GM12891 (cell line): ENCODE data around the gene SMURF2.
"Not testable (repeated sequence)": the region's sequence is repeated elsewhere in the genome, so short reads cannot be mapped to it uniquely, and the experiment has no call there.

ENCODE experiments used
- DNase-seq: peaks from one replicate; pipeline ENCODE4 v3.0.0; 2011; ENCODE audit warnings: low spot score; ENCODE audit not compliant: insufficient read length
- FAIRE-seq: peaks from 2 replicates; lab custom pipeline; 2011; peaks lifted over from hg19 to GRCh38; lab: Jason Lieb, UNC
- PAX5 ChIP-seq: IDR thresholded peaks from 2 replicates; pipeline ENCODE4 v1.6.1; 2011; ENCODE audit warnings: low read length, moderate library complexity, mild to moderate bottlenecking; ENCODE audit not compliant: insufficient read depth, severe bottlenecking
- POLR2A ChIP-seq: IDR thresholded peaks from 2 replicates; pipeline ENCODE4 v1.6.1; 2011; ENCODE audit warnings: low read depth, low read length, control low read depth
- POLR2AphosphoS5 ChIP-seq: IDR thresholded peaks from 2 replicates; pipeline ENCODE4 v1.6.1; 2011; ENCODE audit warnings: low read depth, low read length, control low read depth
- POU2F2 ChIP-seq: IDR thresholded peaks from 2 replicates; pipeline ENCODE4 v1.6.1; 2011; ENCODE audit warnings: low read depth, mild to moderate bottlenecking, control low read depth, low read length, moderate library complexity
- SPI1 ChIP-seq: IDR thresholded peaks from 2 replicates; pipeline ENCODE4 v1.6.1; 2011; ENCODE audit warnings: low read depth, low read length, control low read depth
- TAF1 ChIP-seq: IDR thresholded peaks from 2 replicates; pipeline ENCODE4 v1.6.1; 2011; ENCODE audit warnings: low read depth, low read length, control low read depth

SMURF2 gene

DNA sequence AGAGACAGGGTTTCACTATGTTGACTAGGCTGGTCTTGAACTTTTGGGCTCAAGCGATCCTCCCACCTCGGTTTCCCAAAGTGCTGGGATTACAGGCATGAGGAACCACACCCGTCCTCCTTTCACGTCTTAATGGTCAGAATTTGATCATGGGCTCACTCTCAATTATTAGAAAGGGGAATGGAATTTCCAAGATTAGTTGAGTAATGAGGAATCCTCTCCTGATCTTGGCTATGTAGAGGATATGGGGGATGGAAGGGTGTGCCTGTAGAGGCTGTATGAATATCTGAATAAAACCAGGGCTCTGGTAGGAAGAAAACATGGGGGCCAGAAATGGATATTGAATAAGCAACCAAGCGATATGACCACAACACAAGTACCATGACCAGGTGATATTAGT, 25.9 kb upstream of the SMURF2 start:
- no peak for FAIRE-seq
- DNase-seq, result no peak
- no peak for TF ChIP-seq POLR2AphosphoS5
- TF ChIP-seq POU2F2, result no peak
- TF ChIP-seq POLR2A, result no peak
- no peak for TF ChIP-seq PAX5
- TF ChIP-seq SPI1, result no peak
- no peak for TF ChIP-seq TAF1

DNA sequence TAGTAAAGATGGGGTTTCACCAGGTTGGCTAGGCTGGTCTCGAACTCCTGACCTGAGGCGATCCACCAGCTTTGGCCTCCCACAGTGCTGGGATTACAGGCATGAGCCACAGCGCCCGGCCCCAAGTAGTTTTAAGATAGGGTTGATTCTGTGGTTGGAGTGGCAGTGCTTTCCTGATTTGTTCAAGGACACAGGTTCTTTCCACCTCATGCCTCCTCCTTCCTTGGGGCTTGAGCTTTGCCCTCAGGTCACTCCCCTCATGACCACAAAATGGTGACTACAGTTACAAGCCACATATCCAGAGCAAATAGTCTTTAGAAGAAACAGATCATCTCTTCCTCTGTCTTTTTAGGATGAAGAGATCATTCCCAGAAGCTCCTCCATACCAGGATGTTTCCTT, 25.3 kb upstream of the SMURF2 start:
- TF ChIP-seq SPI1 (no peak), PAX5 (no peak), POLR2A (no peak), TAF1 (no peak), POU2F2 (no peak), POLR2AphosphoS5 (no peak)
- FAIRE-seq (no peak), DNase-seq (no peak)

DNA sequence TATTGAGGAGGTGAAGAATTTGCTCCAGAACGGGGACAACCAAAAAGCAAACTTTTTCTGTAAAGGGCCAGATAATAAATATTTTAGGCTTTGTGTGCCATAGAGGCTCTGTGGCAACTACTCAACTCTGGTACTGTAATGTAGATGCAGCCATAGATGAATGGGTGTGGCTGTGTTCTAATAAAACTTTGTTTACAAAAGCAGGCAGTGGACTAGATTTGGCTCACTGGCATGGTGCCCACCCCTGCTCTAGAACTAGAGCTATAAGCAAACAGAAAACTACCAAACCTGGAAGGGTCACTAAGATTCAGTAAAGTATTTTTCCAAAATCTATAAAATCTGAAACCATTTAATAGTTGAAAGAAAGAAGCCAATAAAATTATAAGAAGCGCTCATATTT, 24.6 kb upstream of the SMURF2 start:
- FAIRE-seq, result no peak
- no peak for DNase-seq
- TF ChIP-seq PAX5 (no peak), SPI1 (no peak), POLR2AphosphoS5 (no peak), POU2F2 (no peak), POLR2A (no peak), TAF1 (no peak)

DNA sequence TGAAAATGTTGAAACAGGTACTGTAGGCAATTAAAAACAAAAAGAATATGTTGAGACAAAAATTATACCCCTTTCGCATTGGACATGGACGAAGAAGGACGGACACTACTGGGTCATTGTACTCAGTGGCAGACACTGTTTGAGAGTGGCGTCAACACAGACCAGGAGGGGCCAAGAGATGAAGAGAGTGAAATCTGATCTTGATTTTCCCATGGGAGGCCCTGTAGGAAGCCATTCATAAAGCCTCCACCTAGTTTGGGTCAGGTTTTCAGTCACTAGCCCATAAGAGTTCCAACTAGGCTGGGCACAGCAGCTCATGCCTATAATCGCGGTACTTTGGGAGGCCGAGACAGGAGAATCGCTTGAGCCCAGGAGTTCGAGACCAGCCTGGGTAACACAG, 23.6 kb upstream of the SMURF2 start:
- DNase-seq (no peak), FAIRE-seq (no peak)
- TF ChIP-seq SPI1 (no peak), PAX5 (no peak), POLR2AphosphoS5 (no peak), TAF1 (no peak), POLR2A (no peak), POU2F2 (no peak)

DNA sequence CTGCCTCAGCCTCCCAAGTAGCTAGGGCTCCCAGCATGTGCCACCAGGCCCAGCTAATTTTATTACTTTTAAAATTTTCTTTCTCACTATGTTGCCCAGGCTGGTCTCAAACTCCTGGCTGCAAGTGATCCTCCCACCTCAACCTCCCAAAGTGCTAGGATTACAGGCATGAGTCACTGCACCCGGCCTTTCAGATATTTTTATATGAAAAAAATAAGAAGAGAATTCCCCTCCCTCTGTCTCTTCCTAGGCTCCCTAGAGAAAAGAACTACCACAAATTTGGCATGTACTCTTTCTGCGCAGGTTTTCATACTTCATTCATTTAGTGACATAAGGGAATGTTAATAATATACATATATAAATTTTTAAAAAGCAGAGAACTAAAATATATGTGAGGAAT, 21.7 kb upstream of the SMURF2 start:
- DNase-seq (no peak), FAIRE-seq (no peak)
- TF ChIP-seq SPI1, result no peak
- TF ChIP-seq TAF1, result no peak
- TF ChIP-seq POLR2AphosphoS5, result no peak
- no peak for TF ChIP-seq POLR2A
- no peak for TF ChIP-seq POU2F2
- no peak for TF ChIP-seq PAX5

DNA sequence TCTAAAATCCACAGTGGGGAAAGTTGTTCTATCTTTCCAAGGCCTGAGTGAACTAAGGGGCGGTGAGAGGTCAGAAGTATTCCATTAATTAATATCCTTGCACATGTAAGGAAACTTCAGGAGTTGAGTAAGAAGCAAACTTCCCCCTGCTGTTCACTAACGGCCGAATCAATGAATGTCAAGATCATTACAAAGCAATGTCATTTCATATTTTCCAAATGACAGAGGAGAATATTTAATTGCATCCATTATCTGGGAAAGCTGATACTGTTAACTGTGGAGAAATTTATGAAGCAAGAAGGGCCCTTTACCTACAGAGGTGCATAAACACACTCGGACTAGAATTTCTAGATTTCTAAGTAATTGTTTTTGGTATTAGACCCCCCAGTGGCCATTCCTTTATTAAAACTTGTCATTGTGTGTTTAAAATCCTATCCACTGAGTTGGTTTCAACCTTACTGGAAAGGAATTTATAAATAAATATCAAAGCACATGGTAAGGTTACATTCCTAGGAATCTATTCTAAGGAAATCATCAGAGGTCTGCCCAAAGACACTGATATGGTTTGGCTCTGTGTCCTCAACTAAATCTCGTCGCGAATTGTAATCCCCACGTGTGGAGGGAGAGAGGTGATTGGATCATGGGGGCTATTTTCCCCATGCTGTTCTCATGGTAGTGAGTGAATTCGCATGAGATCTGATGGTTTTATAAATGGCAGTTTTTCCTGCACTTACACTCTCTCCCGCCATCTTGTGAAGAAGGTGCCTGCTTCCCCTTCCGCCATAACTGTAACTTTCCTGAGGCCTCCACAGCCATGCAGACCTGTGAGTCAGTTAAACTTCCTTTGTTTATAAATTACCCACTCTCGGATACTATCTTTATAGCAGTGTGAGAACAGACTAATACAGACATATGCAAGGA, 20.4 kb upstream of the SMURF2 start:
- TF ChIP-seq TAF1, result no peak
- no peak for TF ChIP-seq POLR2AphosphoS5
- TF ChIP-seq SPI1, result no peak
- TF ChIP-seq POU2F2, result no peak
- no peak for TF ChIP-seq PAX5
- no peak for TF ChIP-seq POLR2A
- DNase-seq (no peak), FAIRE-seq (no peak)

DNA sequence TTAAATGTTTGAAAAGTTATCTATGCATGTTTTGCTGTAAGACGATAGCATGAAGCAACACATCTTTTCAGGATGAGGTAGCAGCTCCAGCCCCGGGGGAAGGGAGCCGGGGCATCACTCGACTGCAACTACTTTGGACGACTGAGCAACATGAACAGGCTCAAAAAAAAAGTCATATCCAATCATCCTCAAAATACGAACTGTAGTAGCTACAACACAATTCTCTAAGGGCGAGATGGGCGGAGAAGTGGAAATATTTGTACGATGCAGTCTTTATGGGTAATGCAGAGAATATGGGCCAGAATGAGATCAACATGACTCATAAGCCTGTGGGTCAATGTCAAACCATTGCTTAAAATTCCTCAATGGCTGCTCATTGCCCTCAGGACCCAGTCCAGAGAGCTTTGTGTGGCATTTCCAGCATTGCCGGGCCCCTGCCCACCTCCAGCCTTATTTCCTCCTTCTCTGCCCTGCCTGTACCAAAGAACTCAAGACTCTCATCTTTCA, 17.7 kb upstream of the SMURF2 start:
- DNase-seq, result no peak
- TF ChIP-seq SPI1 (no peak), TAF1 (no peak), POU2F2 (no peak), POLR2A (no peak), POLR2AphosphoS5 (no peak), PAX5 (no peak)
- FAIRE-seq, result no peak

DNA sequence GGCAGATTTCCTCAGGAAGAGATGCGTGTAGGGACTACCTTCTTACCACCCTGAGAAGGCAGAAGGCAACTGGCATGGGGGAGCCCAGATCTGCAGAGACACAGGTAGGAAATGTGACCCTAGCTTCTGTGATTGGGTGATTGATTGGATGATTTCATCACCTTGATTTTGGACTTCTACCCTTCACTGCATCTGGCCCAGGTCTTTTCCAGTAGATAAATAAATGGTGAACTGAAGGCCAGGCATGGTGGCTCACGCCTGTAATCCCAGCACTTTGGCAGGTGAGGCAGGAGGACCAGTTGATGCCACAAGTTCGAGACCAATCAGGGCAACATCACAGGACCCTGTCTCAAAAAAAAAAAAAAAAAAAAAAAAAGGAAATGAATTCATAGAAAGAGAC, 14.7 kb upstream of the SMURF2 start:
- TF ChIP-seq PAX5, result no peak
- TF ChIP-seq POLR2AphosphoS5, result no peak
- no peak for TF ChIP-seq TAF1
- no peak for TF ChIP-seq POLR2A
- TF ChIP-seq POU2F2, result no peak
- no peak for TF ChIP-seq SPI1
- FAIRE-seq (no peak), DNase-seq (no peak)

DNA sequence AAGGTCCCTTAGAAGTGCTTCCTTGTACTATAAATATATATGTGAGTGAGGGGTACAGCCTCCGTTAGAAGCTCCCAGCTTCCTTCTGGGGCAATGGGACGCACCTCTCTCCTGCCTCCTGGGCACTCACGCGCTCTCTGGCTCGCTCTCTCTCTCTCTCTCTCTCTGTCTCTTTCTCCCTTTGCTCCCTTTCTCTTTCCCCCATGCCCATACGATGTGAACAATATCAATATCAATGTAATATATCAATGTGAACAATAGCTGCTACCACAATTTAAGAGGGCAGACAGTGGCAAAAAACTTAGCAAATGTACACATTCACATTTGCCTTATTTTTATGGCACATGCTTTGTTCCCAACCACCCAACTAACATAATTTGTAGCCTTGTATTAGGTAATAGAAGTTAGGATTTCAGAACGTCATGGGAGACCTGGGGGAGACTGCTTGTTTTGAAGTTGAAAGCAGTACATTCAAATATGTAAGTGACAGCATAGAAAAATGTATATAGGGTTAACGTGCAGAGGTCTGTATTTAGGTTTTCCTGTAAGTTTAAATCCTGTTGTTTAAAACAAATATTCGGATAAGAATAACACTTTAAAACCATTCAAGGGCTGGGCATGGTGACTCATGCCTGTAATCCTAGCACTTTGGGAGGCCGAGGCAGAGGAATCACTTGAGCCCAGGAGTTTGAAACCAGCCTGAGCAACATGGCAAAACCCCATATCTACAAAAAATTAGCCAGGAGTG, 8.9 kb upstream of the SMURF2 start:
- not testable (repeated sequence) for FAIRE-seq, DNase-seq

DNA sequence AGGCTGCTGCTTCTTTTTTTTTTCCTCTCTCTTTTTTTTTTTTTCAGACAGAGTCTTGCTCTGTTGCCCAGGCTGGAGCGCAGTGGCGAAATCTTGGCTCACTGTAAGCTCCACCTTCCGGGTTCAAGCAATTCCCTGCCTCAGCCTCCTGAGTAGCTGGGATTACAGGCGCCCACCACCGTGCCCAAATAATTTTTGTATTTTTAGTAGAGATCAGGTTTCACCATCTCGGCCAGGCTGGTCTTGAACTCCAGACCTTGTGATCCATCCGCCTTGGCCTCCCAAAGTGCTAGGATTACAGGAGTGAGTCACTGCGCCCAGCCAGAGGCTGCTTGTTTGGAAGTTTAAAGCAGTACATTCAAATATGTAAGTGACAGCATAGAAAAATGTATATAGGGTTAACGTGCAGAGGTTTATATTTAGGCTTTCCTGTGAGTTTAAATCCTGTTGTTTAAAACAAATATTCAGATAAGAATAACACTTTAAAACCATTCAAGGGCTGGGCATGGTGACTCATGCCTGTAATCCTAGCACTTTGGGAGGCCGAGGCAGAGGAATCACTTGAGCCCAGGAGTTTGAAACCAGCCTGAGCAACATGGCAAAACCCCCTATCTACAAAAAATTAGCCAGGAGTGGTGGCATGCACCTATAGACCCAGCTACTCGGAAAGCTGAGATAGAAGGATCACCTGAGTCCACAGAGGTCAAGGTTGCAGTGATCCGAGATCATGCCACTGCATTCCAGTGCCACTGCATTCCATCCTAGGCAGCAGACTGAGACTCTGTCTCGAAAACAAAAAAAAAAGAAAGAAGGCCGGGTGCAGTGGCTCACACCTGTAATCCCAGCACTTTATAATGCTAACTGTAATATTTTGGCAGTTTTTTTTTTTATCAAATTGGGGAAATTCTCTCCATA, 6.0 kb upstream of the SMURF2 start:
- FAIRE-seq, DNase-seq: not testable (repeated sequence)

DNA sequence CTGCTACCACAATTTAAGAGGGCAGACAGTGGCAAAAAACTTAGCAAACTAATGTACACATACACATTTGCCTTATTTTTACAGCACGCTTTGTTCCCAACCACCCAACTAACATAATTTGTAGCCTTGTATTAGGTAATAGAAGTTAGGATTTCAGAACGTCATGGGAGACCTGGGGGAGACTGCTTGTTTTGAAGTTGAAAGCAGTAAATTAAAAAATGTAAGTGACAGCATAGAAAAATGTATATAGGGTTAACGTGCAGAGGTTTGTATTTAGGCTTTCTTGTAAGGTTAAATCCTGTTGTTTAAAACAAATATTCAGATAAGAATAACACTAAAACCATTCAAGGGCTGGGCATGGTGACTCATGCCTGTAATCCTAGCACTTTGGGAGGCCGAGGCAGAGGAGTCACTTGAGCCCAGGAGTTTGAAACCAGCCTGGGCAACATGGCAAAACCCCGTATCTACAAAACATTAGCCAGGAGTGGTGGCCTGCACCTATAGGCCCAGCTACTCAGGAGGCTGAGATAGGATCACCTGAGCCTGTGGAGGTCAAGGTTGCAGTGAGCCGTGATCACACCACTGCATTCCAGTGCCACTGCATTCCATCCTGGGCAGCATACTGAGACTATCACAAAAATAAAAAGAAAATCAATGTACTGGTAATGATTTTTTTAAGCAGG, 2.3 kb upstream of the SMURF2 start:
- DNase-seq, FAIRE-seq: not testable (repeated sequence)

DNA sequence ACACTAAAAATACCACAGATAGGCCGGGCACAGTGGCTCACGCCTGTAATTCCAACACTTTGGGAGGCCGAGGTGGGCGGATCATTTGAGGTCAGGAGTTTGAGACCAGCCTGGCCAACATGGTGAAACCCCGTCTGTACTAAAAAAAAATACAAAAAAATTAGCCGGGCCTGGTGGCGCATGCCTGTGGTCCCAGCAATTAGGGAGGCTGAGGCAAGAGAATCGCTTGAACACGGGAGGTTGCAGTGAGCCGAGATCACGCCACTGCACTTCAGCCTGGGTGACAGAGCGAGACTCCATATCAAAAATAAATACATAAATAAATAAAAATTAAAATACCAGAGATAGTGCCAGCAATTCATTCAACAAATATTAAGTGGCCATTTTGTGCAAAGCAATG, 1.7 kb upstream of the SMURF2 start:
- DNase-seq, FAIRE-seq: not testable (repeated sequence)
